K562 treated with DMSO at 1 percent for 4 hours (cell line): Measurements from ENCODE around the gene RAB3GAP1. TPM values are rescaled to one million over a fixed set of nuclear protein-coding genes. Genes with fewer than 3 reads are reported as not detected.

Source experiments
- total RNA-seq: library from RNA; unstranded; fragments of 300-600 nt; gene quantifications from 2 replicates; pipeline ENCODE4 v1.2.3, GENCODE V29; 2022; ENCODE audit not compliant: insufficient read depth

Gene RAB3GAP1
- total RNA-seq: 21.6 and 27.6 TPM in 2 replicates

GRCh38 chr2:135052042-135052876 lies at the start of gene RAB3GAP1:
TSS of gene RAB3GAP1 (plus strand) at chr2:135052292. CDS start at chr2:135052308, 16 bp downstream.

DNA sequence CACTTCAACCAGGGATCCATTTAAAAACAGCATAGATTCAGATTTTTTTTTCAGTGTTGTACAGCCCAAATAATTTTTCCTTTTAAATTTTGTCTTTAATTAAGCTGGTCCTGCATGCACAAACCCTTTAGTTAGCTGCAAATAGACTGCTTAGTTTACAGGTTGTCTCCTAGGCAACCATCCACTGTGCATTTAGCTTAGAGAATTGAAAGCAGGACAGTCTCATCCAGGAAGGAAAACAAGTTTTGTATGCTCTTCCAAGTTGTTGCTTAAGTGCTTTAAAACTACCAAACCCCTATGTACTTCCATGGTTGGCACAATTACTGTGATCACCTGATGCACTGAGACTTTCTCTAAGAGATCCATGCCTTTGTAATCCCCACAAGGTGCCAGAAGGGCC lies 4.8 kb upstream of the RAB3GAP1 start, which contains the start of gene MAP3K19:
Gene MAP3K19, minus strand, starts transcription at position 148 of the 400 bp plus-strand sequence. CDS start 22,800 bp downstream, outside the sequence.

Other genes starting within 250 kb of the RAB3GAP1 start
- gene ACMSD, start 213.7 kb upstream of the RAB3GAP1 start, total RNA-seq: not detected in 2 replicates
- 12.6 and 14.2 TPM in 2 replicates for gene CCNT2, start 133.5 kb upstream of the RAB3GAP1 start, total RNA-seq
- gene MAP3K19, start 4.8 kb upstream of the RAB3GAP1 start, total RNA-seq: not detected in 2 replicates